K562 (cell line): ENCODE data around the gene KLK13. TPM values are rescaled to one million over a fixed set of nuclear protein-coding genes. Genes with fewer than 3 reads are reported as not detected.
A peak's percentile ranks its signal among the peaks of the same experiment; 100 is the strongest.

ENCODE experiments used
- ATF6 ChIP-seq: sonication (generic); formaldehyde crosslinking; IDR thresholded peaks from 2 replicates; pipeline ENCODE4 v1.4.0; 2020; ENCODE audit warnings: mild to moderate bottlenecking, missing genetic modification reagents
- E2F1 ChIP-seq: sonication (generic); formaldehyde crosslinking; IDR thresholded peaks from 2 replicates; pipeline ENCODE4 v1.8.1; 2023; ENCODE audit warnings: mild to moderate bottlenecking, missing genetic modification reagents, moderate library complexity
- E2F6 ChIP-seq, 2 experiments: IDR thresholded peaks; 2 replicates each; pipeline ENCODE4 v1.6.1; 2011; ENCODE audit warnings: borderline replicate concordance in 1 of 2, control low read depth in 1 of 2, low read depth in 1 of 2, low read length in 1 of 2, mild to moderate bottlenecking in 1 of 2, mixed read lengths in 1 of 2, moderate library complexity in 1 of 2; ENCODE audit not compliant: insufficient read depth in 1 of 2, insufficient read length in 1 of 2, poor library complexity in 1 of 2, severe bottlenecking in 1 of 2; ENCODE audit errors: extremely low read depth in 1 of 2
- MGA ChIP-seq: fragments of 450-650 bp; IDR thresholded peaks from 2 replicates; pipeline ENCODE4 v1.6.1; 2016; ENCODE audit warnings: mild to moderate bottlenecking, moderate library complexity
- POLR2B ChIP-seq: fragments of 450-650 bp; IDR thresholded peaks from 2 replicates; pipeline ENCODE4 v1.6.1; 2018; ENCODE audit warnings: low read depth; ENCODE audit not compliant: partially characterized antibody
- SAFB ChIP-seq: fragments of 200-400 bp; formaldehyde crosslinking; IDR thresholded peaks from 2 replicates; pipeline ENCODE4 v1.6.1; 2017; ENCODE audit warnings: low read depth, low read length, borderline replicate concordance
- SRSF7 ChIP-seq: fragments of 200-400 bp; formaldehyde crosslinking; optimal IDR thresholded peaks from 2 replicates; pipeline ENCODE3; 2017; ENCODE audit warnings: mild to moderate bottlenecking, low read depth, low read length
- SRSF9 ChIP-seq: fragments of 200-400 bp; formaldehyde crosslinking; IDR thresholded peaks from 2 replicates; pipeline ENCODE4 v1.6.1; 2017; ENCODE audit warnings: low read depth, low read length, borderline replicate concordance
- THAP7 ChIP-seq: fragments of 250-450 bp; sonication (Bioruptor Pico); IDR thresholded peaks from 2 replicates; pipeline ENCODE4 v1.5.0; 2021
- ZNF668 ChIP-seq: fragments of 250-450 bp; sonication (Bioruptor Pico); IDR thresholded peaks from 2 replicates; pipeline ENCODE4 v1.8.0; 2022; ENCODE audit warnings: mild to moderate bottlenecking, inconsistent platforms
- polyA plus RNA-seq, 8 experiments: library from polyadenylated mRNA; depleted of rRNA in 4 of 8; stranded (reverse) in 5 of 8; unstranded in 3 of 8; fragments of >200 nt; fragmentation: Nextera tagmentation in 2 of 8; fragmentation: Illumina TruSeq in 1 of 8; extraction: Ambion mirVana in 2 of 8; extraction: Trizol in 1 of 8; gene quantifications; 2 replicates each; pipeline versions ENCODE4 v1.2.1 to v1.2.3, GENCODE V29; 2011 to 2014; ENCODE audit warnings: inconsistent platforms in 1 of 8, missing spikeins in 1 of 8
- total RNA-seq, 7 experiments: library from RNA; depleted of rRNA in 6 of 7; stranded (reverse); fragments of >200 nt in 6 of 7; fragmentation: Illumina TruSeq in 2 of 7; extraction: Trizol in 2 of 7; gene quantifications; 2 replicates each; pipeline versions ENCODE4 v1.2.1 to v1.2.3, GENCODE V29; 2011 to 2021; ENCODE audit warnings: low replicate concordance in 1 of 7

The KLK13 gene
- total and polyA plus RNA-seq, 9 of the 15 experiments (the other 6 are each of a cell fraction or from before 2014, with no cell fraction given): 0.72 to 9.0 (median 2.3) TPM

GRCh38 chr19:51108805-51109146, 43.9 kb upstream of the KLK13 start (continued):
- peak; percentile 87 for TF ChIP-seq MGA
- no peak for TF ChIP-seq POLR2B
- TF ChIP-seq SAFB: peak; percentile 67; the same call in 1 of the 2 replicates
- 0 out of 2 replicates have a peak, but pooled peaks have one; percentile 29 for TF ChIP-seq ATF6
- TF ChIP-seq ZNF668 (CRISPR knock-in tag): 0 out of 2 replicates have a peak, but pooled peaks have one; percentile 11
- no peak for TF ChIP-seq SRSF7
- no peak for TF ChIP-seq THAP7 (CRISPR knock-in tag)
- TF ChIP-seq E2F6 (IDR thresholded peaks at IDR 0.05; ENCODE audit: borderline replicate concordance in 1 of 2, extremely low read depth in 1 of 2, insufficient read depth in 1 of 2, insufficient read length in 1 of 2, low read depth in 1 of 2, low read length in 1 of 2, poor library complexity in 1 of 2, severe bottlenecking in 1 of 2): peak; percentile 72 to 73
- TF ChIP-seq E2F1 (CRISPR knock-in tag): 0 out of 2 replicates have a peak, but pooled peaks have one; percentile 27
- TF ChIP-seq SRSF9: no peak
